Measurements from ENCODE around the gene INSIG2. TPM values are rescaled to one million over a fixed set of nuclear protein-coding genes. Genes with fewer than 3 reads are reported as not detected.

Gene INSIG2
- total RNA-seq, 1 experiment from 2014 or later, result 10.7 TPM

DNA sequence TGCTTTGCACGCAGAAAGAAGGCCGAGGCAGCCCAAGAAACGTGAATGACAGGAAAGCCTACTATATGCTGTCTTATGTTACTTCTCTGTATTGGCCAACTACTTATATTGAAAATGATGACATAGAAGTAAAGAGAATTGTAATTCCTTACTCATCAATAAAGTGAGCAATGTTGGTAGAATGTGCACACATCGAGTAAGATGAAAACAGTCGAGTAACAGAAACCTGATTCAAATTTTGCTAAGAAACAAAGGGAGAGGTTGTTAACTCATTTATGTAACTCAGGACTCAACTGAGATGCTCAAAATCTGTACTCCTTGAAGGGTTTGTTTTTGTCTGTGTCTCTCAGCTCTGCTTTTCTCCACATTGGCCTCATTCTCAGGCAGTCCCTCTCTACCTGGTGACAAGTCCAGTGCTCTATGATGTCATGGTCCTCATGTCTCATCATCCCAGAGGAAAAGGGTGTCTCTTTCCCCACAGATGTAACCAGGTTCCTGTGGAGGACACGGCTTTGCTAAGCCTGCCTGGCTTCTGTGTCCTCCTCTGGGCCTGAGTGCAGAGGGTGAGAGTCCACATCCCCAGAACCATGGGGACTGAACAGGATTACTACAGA is 44.1 kb upstream of the INSIG2 start:
- Mint-ChIP-seq H3K36me3 (no peaks in the 10 kb centered on the region), H3K4me1 (no peaks in the 10 kb centered on the region), H3K4me3 (no peak overlapping the region), H3K27ac (no peak overlapping the region), H3K27me3 (ENCODE audit: low read depth) (peaks cover 3% of the 10 kb centered on the region; the same call in 1 of the 2 replicates), H3K9me3 (no peaks in the 10 kb centered on the region)
- CTCF ChIA-PET, result no interaction called here
- DNase-seq (ENCODE audit: low spot score), result no peak
- POLR2A ChIA-PET, result no interaction called here
- no peak for ATAC-seq
- TF ChIP-seq NR3C1 (CRISPR knock-in tag; conservative IDR thresholded peaks at IDR 0.05; ENCODE audit: low read depth), result no peak
- no peak for TF ChIP-seq CBFB (CRISPR knock-in tag; IDR thresholded peaks at IDR 0.05; ENCODE audit: low read depth)
- TF ChIP-seq, protein P1, sequence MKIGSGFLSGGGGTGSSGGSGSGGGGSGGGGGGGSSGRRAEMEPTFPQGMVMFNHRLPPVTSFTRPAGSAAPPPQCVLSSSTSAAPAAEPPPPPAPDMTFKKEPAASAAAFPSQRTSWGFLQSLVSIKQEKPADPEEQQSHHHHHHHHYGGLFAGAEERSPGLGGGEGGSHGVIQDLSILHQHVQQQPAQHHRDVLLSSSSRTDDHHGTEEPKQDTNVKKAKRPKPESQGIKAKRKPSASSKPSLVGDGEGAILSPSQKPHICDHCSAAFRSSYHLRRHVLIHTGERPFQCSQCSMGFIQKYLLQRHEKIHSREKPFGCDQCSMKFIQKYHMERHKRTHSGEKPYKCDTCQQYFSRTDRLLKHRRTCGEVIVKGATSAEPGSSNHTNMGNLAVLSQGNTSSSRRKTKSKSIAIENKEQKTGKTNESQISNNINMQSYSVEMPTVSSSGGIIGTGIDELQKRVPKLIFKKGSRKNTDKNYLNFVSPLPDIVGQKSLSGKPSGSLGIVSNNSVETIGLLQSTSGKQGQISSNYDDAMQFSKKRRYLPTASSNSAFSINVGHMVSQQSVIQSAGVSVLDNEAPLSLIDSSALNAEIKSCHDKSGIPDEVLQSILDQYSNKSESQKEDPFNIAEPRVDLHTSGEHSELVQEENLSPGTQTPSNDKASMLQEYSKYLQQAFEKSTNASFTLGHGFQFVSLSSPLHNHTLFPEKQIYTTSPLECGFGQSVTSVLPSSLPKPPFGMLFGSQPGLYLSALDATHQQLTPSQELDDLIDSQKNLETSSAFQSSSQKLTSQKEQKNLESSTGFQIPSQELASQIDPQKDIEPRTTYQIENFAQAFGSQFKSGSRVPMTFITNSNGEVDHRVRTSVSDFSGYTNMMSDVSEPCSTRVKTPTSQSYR (CRISPR knock-in tag; IDR thresholded peaks at IDR 0.05), result no peak
- no peak for TF ChIP-seq KAT7 (CRISPR knock-in tag; IDR thresholded peaks at IDR 0.05; ENCODE audit: borderline replicate concordance)
- TF ChIP-seq, protein P2, sequence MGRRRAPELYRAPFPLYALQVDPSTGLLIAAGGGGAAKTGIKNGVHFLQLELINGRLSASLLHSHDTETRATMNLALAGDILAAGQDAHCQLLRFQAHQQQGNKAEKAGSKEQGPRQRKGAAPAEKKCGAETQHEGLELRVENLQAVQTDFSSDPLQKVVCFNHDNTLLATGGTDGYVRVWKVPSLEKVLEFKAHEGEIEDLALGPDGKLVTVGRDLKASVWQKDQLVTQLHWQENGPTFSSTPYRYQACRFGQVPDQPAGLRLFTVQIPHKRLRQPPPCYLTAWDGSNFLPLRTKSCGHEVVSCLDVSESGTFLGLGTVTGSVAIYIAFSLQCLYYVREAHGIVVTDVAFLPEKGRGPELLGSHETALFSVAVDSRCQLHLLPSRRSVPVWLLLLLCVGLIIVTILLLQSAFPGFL (CRISPR knock-in tag; IDR thresholded peaks at IDR 0.05; ENCODE audit: borderline replicate concordance), result no peak
- TF ChIP-seq NR2C2 (CRISPR knock-in tag; IDR thresholded peaks at IDR 0.05), result no peak

DNA sequence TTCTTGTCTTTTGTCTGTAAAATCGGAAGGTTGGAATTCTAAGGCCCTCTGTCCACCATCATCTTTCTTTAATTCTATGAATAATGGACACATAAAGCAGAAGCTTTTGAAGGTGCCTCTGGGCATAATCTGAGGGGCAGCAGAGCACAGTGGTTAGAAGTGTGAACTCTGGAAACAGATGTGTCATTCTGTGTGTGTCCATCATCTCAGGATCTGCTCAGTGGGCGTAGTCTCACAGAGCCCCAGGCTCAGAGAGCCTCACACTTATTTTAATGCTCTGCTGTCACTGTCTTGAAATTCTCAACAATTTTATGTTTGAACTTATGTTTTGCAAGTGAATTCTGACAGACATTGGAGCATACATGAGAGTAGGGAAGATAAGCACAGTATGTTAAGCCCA is 43.4 kb upstream of the INSIG2 start:
- Mint-ChIP-seq H3K27ac (no peak overlapping the region), H3K4me1 (no peaks in the 10 kb centered on the region; the same call in 1 of the 2 replicates), H3K4me3 (no peak overlapping the region), H3K27me3 (ENCODE audit: low read depth) (peaks cover 5% of the 10 kb centered on the region; the same call in 1 of the 2 replicates), H3K9me3 (no peaks in the 10 kb centered on the region), H3K36me3 (no peaks in the 10 kb centered on the region)
- ATAC-seq (no peak), DNase-seq (ENCODE audit: low spot score) (no peak)
- ChIA-PET POLR2A (no interaction called here), CTCF (no interaction called here)
- TF ChIP-seq ZNF263 (CRISPR knock-in tag; IDR thresholded peaks at IDR 0.05; ENCODE audit: low read depth) (no peak), NR3C1 (CRISPR knock-in tag; conservative IDR thresholded peaks at IDR 0.05; ENCODE audit: low read depth) (no peak), JAZF1 (CRISPR knock-in tag; IDR thresholded peaks at IDR 0.05) (no peak), GABPB1 (CRISPR knock-in tag; IDR thresholded peaks at IDR 0.05) (no peak), SOX15 (CRISPR knock-in tag; IDR thresholded peaks at IDR 0.05) (no peak), SP1 (CRISPR knock-in tag; conservative IDR thresholded peaks at IDR 0.05) (no peak), FOXK1 (CRISPR knock-in tag; IDR thresholded peaks at IDR 0.05) (no peak), FOXJ3 (CRISPR knock-in tag; IDR thresholded peaks at IDR 0.05; ENCODE audit: borderline replicate concordance) (no peak), SMAD4 (CRISPR knock-in tag; IDR thresholded peaks at IDR 0.05) (no peak)
- TF ChIP-seq, protein P3, sequence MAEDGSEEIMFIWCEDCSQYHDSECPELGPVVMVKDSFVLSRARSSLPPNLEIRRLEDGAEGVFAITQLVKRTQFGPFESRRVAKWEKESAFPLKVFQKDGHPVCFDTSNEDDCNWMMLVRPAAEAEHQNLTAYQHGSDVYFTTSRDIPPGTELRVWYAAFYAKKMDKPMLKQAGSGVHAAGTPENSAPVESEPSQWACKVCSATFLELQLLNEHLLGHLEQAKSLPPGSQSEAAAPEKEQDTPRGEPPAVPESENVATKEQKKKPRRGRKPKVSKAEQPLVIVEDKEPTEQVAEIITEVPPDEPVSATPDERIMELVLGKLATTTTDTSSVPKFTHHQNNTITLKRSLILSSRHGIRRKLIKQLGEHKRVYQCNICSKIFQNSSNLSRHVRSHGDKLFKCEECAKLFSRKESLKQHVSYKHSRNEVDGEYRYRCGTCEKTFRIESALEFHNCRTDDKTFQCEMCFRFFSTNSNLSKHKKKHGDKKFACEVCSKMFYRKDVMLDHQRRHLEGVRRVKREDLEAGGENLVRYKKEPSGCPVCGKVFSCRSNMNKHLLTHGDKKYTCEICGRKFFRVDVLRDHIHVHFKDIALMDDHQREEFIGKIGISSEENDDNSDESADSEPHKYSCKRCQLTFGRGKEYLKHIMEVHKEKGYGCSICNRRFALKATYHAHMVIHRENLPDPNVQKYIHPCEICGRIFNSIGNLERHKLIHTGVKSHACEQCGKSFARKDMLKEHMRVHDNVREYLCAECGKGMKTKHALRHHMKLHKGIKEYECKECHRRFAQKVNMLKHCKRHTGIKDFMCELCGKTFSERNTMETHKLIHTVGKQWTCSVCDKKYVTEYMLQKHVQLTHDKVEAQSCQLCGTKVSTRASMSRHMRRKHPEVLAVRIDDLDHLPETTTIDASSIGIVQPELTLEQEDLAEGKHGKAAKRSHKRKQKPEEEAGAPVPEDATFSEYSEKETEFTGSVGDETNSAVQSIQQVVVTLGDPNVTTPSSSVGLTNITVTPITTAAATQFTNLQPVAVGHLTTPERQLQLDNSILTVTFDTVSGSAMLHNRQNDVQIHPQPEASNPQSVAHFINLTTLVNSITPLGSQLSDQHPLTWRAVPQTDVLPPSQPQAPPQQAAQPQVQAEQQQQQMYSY (CRISPR knock-in tag; IDR thresholded peaks at IDR 0.05), result no peak
- TF ChIP-seq, protein P4, sequence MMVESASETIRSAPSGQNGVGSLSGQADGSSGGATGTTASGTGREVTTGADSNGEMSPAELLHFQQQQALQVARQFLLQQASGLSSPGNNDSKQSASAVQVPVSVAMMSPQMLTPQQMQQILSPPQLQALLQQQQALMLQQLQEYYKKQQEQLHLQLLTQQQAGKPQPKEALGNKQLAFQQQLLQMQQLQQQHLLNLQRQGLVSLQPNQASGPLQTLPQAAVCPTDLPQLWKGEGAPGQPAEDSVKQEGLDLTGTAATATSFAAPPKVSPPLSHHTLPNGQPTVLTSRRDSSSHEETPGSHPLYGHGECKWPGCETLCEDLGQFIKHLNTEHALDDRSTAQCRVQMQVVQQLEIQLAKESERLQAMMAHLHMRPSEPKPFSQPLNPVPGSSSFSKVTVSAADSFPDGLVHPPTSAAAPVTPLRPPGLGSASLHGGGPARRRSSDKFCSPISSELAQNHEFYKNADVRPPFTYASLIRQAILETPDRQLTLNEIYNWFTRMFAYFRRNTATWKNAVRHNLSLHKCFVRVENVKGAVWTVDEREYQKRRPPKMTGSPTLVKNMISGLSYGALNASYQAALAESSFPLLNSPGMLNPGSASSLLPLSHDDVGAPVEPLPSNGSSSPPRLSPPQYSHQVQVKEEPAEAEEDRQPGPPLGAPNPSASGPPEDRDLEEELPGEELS (CRISPR knock-in tag; IDR thresholded peaks at IDR 0.05), result no peak
- TF ChIP-seq, protein P5, sequence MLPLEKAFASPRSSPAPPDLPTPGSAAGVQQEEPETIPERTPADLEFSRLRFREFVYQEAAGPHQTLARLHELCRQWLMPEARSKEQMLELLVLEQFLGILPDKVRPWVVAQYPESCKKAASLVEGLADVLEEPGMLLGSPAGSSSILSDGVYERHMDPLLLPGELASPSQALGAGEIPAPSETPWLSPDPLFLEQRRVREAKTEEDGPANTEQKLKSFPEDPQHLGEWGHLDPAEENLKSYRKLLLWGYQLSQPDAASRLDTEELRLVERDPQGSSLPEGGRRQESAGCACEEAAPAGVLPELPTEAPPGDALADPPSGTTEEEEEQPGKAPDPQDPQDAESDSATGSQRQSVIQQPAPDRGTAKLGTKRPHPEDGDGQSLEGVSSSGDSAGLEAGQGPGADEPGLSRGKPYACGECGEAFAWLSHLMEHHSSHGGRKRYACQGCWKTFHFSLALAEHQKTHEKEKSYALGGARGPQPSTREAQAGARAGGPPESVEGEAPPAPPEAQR (CRISPR knock-in tag; IDR thresholded peaks at IDR 0.05), result no peak
- TF ChIP-seq, protein P6, sequence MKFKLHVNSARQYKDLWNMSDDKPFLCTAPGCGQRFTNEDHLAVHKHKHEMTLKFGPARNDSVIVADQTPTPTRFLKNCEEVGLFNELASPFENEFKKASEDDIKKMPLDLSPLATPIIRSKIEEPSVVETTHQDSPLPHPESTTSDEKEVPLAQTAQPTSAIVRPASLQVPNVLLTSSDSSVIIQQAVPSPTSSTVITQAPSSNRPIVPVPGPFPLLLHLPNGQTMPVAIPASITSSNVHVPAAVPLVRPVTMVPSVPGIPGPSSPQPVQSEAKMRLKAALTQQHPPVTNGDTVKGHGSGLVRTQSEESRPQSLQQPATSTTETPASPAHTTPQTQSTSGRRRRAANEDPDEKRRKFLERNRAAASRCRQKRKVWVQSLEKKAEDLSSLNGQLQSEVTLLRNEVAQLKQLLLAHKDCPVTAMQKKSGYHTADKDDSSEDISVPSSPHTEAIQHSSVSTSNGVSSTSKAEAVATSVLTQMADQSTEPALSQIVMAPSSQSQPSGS (CRISPR knock-in tag; IDR thresholded peaks at IDR 0.05; ENCODE audit: borderline replicate concordance, low read depth), result no peak
- TF ChIP-seq, protein P7, sequence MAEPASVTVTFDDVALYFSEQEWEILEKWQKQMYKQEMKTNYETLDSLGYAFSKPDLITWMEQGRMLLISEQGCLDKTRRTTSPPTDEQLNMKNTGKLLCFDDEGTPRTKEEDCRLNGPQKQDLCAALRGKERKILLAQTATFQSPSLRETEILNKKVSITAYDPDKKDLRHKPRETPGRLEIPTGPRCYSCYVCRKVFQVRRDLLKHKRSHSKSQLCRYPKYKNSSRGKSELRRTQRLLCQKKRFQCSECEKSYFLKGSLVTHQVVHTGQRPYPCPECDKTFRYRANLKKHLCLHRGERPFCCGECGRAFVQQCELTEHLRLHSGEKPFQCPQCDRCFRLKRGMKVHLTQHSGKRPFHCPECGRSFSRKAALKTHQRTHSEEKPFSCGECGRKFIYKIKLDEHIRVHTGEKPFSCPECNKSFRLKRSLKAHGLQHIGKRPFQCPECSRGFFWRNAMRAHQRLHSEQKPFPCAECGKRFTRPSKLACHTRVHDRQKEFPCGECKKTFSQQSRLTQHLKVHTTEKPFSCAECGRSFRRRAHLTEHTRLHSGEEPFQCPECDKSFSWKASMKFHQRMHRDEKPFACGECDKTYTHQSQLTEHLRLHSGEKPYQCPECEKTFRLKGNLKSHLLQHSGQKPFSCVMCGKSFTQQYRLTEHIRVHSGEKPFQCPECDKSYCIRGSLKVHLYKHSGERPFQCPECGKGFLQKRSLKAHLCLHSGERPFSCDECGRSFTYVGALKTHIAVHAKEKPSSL (CRISPR knock-in tag; conservative IDR thresholded peaks at IDR 0.05), result no peak

Data from WTC11 (cell line).